ENCODE measurements around the gene HERPUD2. TPM values are rescaled to one million over a fixed set of nuclear protein-coding genes. Genes with fewer than 3 reads are reported as not detected.
"Not testable (repeated sequence)": the region's sequence is repeated elsewhere in the genome, so short reads cannot be mapped to it uniquely, and the experiment has no call there.

HERPUD2 gene
- total RNA-seq, 1 donor from 2014 or later: 43.7 TPM

GRCh38 chr7:35691366-35691765 is 3.6 kb downstream of the HERPUD2 start:
- Mint-ChIP-seq H3K27ac (peak overlapping the region; percentile 6), H3K4me1 (peaks cover 41% of the 10 kb centered on the region), H3K4me3 (peak overlapping the region; percentile 38), H3K9me3 (peaks cover 10% of the 10 kb centered on the region), H3K36me3 (peaks cover 37% of the 10 kb centered on the region), H3K27me3 (ENCODE audit: insufficient read depth, low read depth) (no peaks in the 10 kb centered on the region)
- TF ChIP-seq CTCF (IDR thresholded peaks at IDR 0.05) (no peak), EZH2phosphoT487 (IDR thresholded peaks at IDR 0.05) (no peak), EZH2 (IDR thresholded peaks at IDR 0.05) (no peak)
- peaks cover 87% of the 10 kb centered on the region for H3K79me2 ChIP-seq (ENCODE audit: low read depth)
- H3F3A ChIP-seq (ENCODE audit: low read depth): peaks cover 15% of the 10 kb centered on the region
- no peak overlapping the region for H3K9ac ChIP-seq
- H4K20me1 ChIP-seq (ENCODE audit: low read depth): peaks cover 33% of the 10 kb centered on the region
- peak overlapping the region; percentile 93 for H3K4me3 ChIP-seq
- no peak for DNase-seq (ENCODE audit: low spot score)
- no peak overlapping the region for H3K27ac ChIP-seq
- no peaks in the 10 kb centered on the region for H3K9me3 ChIP-seq (ENCODE audit: low read depth)
- no peaks in the 10 kb centered on the region for H3K36me3 ChIP-seq
- H3K27me3 ChIP-seq: no peaks in the 10 kb centered on the region
- H3K4me1 ChIP-seq: peaks cover 35% of the 10 kb centered on the region
- peak overlapping the region; percentile 98 for H3K4me2 ChIP-seq
- H2AFZ ChIP-seq (replicated peaks): no peak overlapping the region

GRCh38 chr7:35690614-35691013 is 4.3 kb downstream of the HERPUD2 start:
- H3K9ac ChIP-seq; H3K36me3 ChIP-seq; H3K27me3 Mint-ChIP-seq (ENCODE audit: insufficient read depth, low read depth); H3K9me3 ChIP-seq (ENCODE audit: low read depth); DNase-seq (ENCODE audit: low spot score); H3K27me3 ChIP-seq; H2AFZ ChIP-seq (replicated peaks); H3K4me3 Mint-ChIP-seq; H3K27ac ChIP-seq; H3K9me3 Mint-ChIP-seq: not testable (repeated sequence)
- Mint-ChIP-seq H3K27ac (peak overlapping the region; percentile 51), H3K36me3 (peaks cover 37% of the 10 kb centered on the region), H3K4me1 (peaks cover 37% of the 10 kb centered on the region)
- Histone ChIP-seq H3K79me2 (ENCODE audit: low read depth) (peaks cover 87% of the 10 kb centered on the region), H3F3A (ENCODE audit: low read depth) (peaks cover 15% of the 10 kb centered on the region), H3K4me1 (peaks cover 29% of the 10 kb centered on the region), H3K4me3 (peak overlapping the region; percentile 93), H3K4me2 (peak overlapping the region; percentile 98), H4K20me1 (ENCODE audit: low read depth) (peaks cover 33% of the 10 kb centered on the region)

GRCh38 chr7:35685781-35686180 is 9.2 kb downstream of the HERPUD2 start:
- TF ChIP-seq EZH2 (IDR thresholded peaks at IDR 0.05) (no peak), EZH2phosphoT487 (IDR thresholded peaks at IDR 0.05) (no peak), CTCF (IDR thresholded peaks at IDR 0.05) (no peak)

GRCh38 chr7:35681231-35682029 is 13.5 kb downstream of the HERPUD2 start:
- Mint-ChIP-seq H3K27me3 (ENCODE audit: insufficient read depth, low read depth) (no peaks in the 10 kb centered on the region), H3K27ac (no peak overlapping the region), H3K9me3 (peaks cover 18% of the 10 kb centered on the region), H3K4me1 (no peaks in the 10 kb centered on the region), H3K4me3 (no peak overlapping the region), H3K36me3 (peaks cover 21% of the 10 kb centered on the region)
- Histone ChIP-seq H3F3A (ENCODE audit: low read depth) (peaks cover 7% of the 10 kb centered on the region), H4K20me1 (ENCODE audit: low read depth) (peaks cover 41% of the 10 kb centered on the region), H3K27me3 (no peaks in the 10 kb centered on the region), H3K9ac (no peak overlapping the region), H3K27ac (no peak overlapping the region), H3K4me3 (no peak overlapping the region), H3K36me3 (no peaks in the 10 kb centered on the region), H3K4me1 (peaks cover 20% of the 10 kb centered on the region), H3K9me3 (ENCODE audit: low read depth) (no peaks in the 10 kb centered on the region), H2AFZ (replicated peaks) (no peak overlapping the region), H3K4me2 (no peak overlapping the region), H3K79me2 (ENCODE audit: low read depth) (peaks cover 97% of the 10 kb centered on the region)
- TF ChIP-seq EZH2 (IDR thresholded peaks at IDR 0.05) (no peak), CTCF (IDR thresholded peaks at IDR 0.05) (no peak)
- DNase-seq (ENCODE audit: low spot score): no peak

More at GRCh38 chr7:35685781-35686180, 9.2 kb downstream of the HERPUD2 start:
- Mint-ChIP-seq H3K27me3 (ENCODE audit: insufficient read depth, low read depth) (no peaks in the 10 kb centered on the region), H3K4me3 (no peak overlapping the region), H3K9me3 (peaks cover 23% of the 10 kb centered on the region), H3K36me3 (peaks cover 35% of the 10 kb centered on the region), H3K4me1 (peaks cover 2% of the 10 kb centered on the region), H3K27ac (no peak overlapping the region)
- H3K36me3 ChIP-seq: no peaks in the 10 kb centered on the region
- no peak overlapping the region for H2AFZ ChIP-seq (replicated peaks)
- peaks cover 8% of the 10 kb centered on the region for H3K4me1 ChIP-seq
- H3K79me2 ChIP-seq (ENCODE audit: low read depth): peaks cover 95% of the 10 kb centered on the region
- no peaks in the 10 kb centered on the region for H3K9me3 ChIP-seq (ENCODE audit: low read depth)
- H3K4me2 ChIP-seq: no peak overlapping the region
- H3K4me3 ChIP-seq: no peak overlapping the region
- no peak overlapping the region for H3K27ac ChIP-seq
- DNase-seq (ENCODE audit: low spot score): no peak
- no peak overlapping the region for H3K9ac ChIP-seq
- peaks cover under 1% of the 10 kb centered on the region for H3F3A ChIP-seq (ENCODE audit: low read depth)
- H4K20me1 ChIP-seq (ENCODE audit: low read depth): peaks cover 12% of the 10 kb centered on the region
- no peaks in the 10 kb centered on the region for H3K27me3 ChIP-seq

All from neural progenitor cell (in vitro differentiated cells).